Ascending aorta (tissue), 2 donors: Measurements from ENCODE around the gene FSIP2. TPM values are rescaled to one million over a fixed set of nuclear protein-coding genes. Genes with fewer than 3 reads are reported as not detected.

Source experiments
- DNase-seq, 2 donors: peaks; one replicate each; pipeline ENCODE4 v3.0.0-alpha.2; 2019; ENCODE audit warnings: low spot score in 2 of 2
- H3K27ac ChIP-seq, 2 donors: fragments of 200-600 bp; sonication (generic); one replicate each; pipeline ENCODE4 v1.5.1; 2016 to 2017; ENCODE audit warnings: mild to moderate bottlenecking in 1 of 2
- H3K27me3 ChIP-seq: fragments of 200-600 bp; sonication (generic); one replicate; pipeline ENCODE4 v1.5.1; 2017
- H3K36me3 ChIP-seq, 2 donors: fragments of 200-600 bp; sonication (generic); one replicate each; pipeline ENCODE4 v1.5.1; 2016
- H3K4me1 ChIP-seq, 2 donors: fragments of 200-600 bp; sonication (generic); one replicate each; pipeline ENCODE4 v1.5.1; 2016 to 2017; ENCODE audit warnings: mild to moderate bottlenecking in 1 of 2
- H3K4me3 ChIP-seq, 2 donors: fragments of 200-600 bp; sonication (generic); one replicate each; pipeline ENCODE4 v1.5.1; 2016 to 2017; ENCODE audit warnings: mild to moderate bottlenecking in 1 of 2
- H3K9me3 ChIP-seq, 2 donors: fragments of 200-600 bp; sonication (generic); one replicate each; pipeline ENCODE4 v1.5.1; 2016
- CTCF ChIP-seq, 3 experiments: fragments of 200-600 bp in 2 of 3; fragments of 450-650 bp in 1 of 3; sonication (generic) in 2 of 3; IDR thresholded peaks; one replicate each; pipeline ENCODE4 v1.5.1; 2016 to 2019; ENCODE audit warnings: antibody characterized with exemption in 3 of 3, mild to moderate bottlenecking in 1 of 3, moderate library complexity in 1 of 3
- intact Hi-C: fragments of 100-400 bp; cut with DNase I; formaldehyde crosslinking; loops from one replicate; pipeline ENCODE4 v1.15.1; 2023
- total RNA-seq: library from RNA; depleted of rRNA; stranded (reverse); fragments of >200 nt; gene quantifications from one replicate; pipeline ENCODE4 v1.1.0, GENCODE V29; 2016

Gene FSIP2
- total RNA-seq, 1 donor from 2014 or later: under 0.01 TPM

- intact Hi-C loops: no loop called here
- H3K27ac ChIP-seq: no peak overlapping the region
- H3K36me3 ChIP-seq: no peaks in the 10 kb centered on the region
- no peak for TF ChIP-seq CTCF (IDR thresholded peaks at IDR 0.05)
- H3K9me3 ChIP-seq: no peaks in the 10 kb centered on the region
- no peak for DNase-seq
- H3K4me1 ChIP-seq: no peaks in the 10 kb centered on the region
- no peak overlapping the region for H3K4me3 ChIP-seq
- H3K27me3 ChIP-seq: no peaks in the 10 kb centered on the region
Observed at GRCh38 chr2:185876234-185876633, 137.6 kb downstream of the FSIP2 start.

GRCh38 chr2:185880396-185880795 is 141.8 kb downstream of the FSIP2 start:
- DNase-seq: no peak
- no peaks in the 10 kb centered on the region for H3K27me3 ChIP-seq
- intact Hi-C loops: no loop called here
- no peak for TF ChIP-seq CTCF (IDR thresholded peaks at IDR 0.05)
- no peaks in the 10 kb centered on the region for H3K4me1 ChIP-seq
- H3K9me3 ChIP-seq: no peaks in the 10 kb centered on the region
- H3K4me3 ChIP-seq: no peak overlapping the region
- H3K36me3 ChIP-seq: no peaks in the 10 kb centered on the region
- no peak overlapping the region for H3K27ac ChIP-seq
